Erythroblast (primary cell): ENCODE results near the gene TAS2R43.

Source experiments
- GATA1 ChIP-seq: IDR thresholded peaks from 2 replicates; pipeline ENCODE4 v1.6.1; 2011; ENCODE audit warnings: low read depth, mild to moderate bottlenecking, control low read depth, low read length, moderate library complexity
- POLR2A ChIP-seq: IDR thresholded peaks from 2 replicates; pipeline ENCODE4 v1.6.1; 2011; ENCODE audit warnings: mild to moderate bottlenecking, low read length

- no peak for TF ChIP-seq POLR2A
- no peak for TF ChIP-seq GATA1
Measured at GRCh38 chr12:11130999-11131398, 38.9 kb upstream of the TAS2R43 start.
